HL-60 (cell line): ENCODE data around the gene ZNF521.

Source experiments
- DNase-seq, 2 experiments: peaks; one replicate each; pipeline ENCODE4 v3.0.0-alpha.2; 2010 to 2020; ENCODE audit warnings: low read depth in 1 of 2, low spot score in 1 of 2
- H3K27ac ChIP-seq: fragments of 250-450 bp; sonication (Bioruptor Pico); replicated peaks from 2 replicates; pipeline ENCODE4 v1.5.1; 2020; ENCODE audit warnings: mild to moderate bottlenecking, moderate library complexity
- H3K27me3 ChIP-seq: fragments of 250-450 bp; sonication (Bioruptor Pico); 2 replicates; pipeline ENCODE4 v1.5.1; 2021; ENCODE audit warnings: mild to moderate bottlenecking, moderate library complexity; ENCODE audit not compliant: insufficient read depth, poor library complexity, severe bottlenecking
- H3K4me3 ChIP-seq: replicated peaks from 2 replicates; pipeline ENCODE4 v1.5.1; 2011; ENCODE audit warnings: mild to moderate bottlenecking, control low read depth, low read length; ENCODE audit not compliant: insufficient read depth
- CTCF ChIP-seq: IDR thresholded peaks from one replicate; pipeline ENCODE4 v1.5.1; 2011; ENCODE audit warnings: low read length, control low read depth, inconsistent platforms; ENCODE audit not compliant: insufficient read depth
- GABPA ChIP-seq: IDR thresholded peaks from 2 replicates; pipeline ENCODE4 v1.6.1; 2012; ENCODE audit warnings: low read depth
- POLR2AphosphoS5 ChIP-seq: IDR thresholded peaks from 2 replicates; pipeline ENCODE4 v1.6.1; 2012; ENCODE audit warnings: low read depth
- SPI1 ChIP-seq: IDR thresholded peaks from 2 replicates; pipeline ENCODE4 v1.6.1; 2012; ENCODE audit warnings: low read depth, mild to moderate bottlenecking, borderline replicate concordance
- TF ChIP-seq, protein P1 (sequence below): IDR thresholded peaks from 2 replicates; pipeline ENCODE4 v1.6.1; 2012; ENCODE audit warnings: low read depth; ENCODE audit not compliant: insufficient replicate concordance

The ZNF521 gene

GRCh38 chr18:25332002-25332401 lies 20.0 kb downstream of the ZNF521 start:
- TF ChIP-seq CTCF, result no peak
- DNase-seq, result no peak
- Histone ChIP-seq H3K27me3 (peaks cover 6% of the 10 kb centered on the region), H3K27ac (no peak overlapping the region), H3K4me3 (no peak overlapping the region)

DNA sequence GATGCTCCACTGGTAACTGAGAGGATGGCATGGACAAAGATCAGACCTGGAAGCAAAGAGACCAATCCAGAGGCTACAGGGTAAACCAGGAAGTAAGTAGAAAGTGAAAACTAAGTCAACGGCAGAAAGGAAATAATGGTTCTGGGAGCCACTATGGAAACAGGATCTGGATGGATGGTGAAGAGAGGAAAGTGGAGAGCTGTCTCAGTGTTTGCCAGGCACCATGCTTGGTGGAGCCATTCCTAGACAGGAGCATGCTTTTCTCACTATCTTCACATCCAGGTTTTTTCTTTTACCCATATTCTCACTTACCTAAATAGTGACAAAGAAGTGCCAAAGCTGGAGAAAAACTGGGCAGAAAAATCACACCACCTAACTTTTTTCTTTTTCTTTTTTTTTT lies 22.2 kb downstream of the ZNF521 start:
- DNase-seq, result no peak
- H3K4me3 ChIP-seq, result no peak overlapping the region
- H3K27me3 ChIP-seq, result peaks cover 6% of the 10 kb centered on the region
- no peak for TF ChIP-seq CTCF
- H3K27ac ChIP-seq, result no peak overlapping the region

DNA sequence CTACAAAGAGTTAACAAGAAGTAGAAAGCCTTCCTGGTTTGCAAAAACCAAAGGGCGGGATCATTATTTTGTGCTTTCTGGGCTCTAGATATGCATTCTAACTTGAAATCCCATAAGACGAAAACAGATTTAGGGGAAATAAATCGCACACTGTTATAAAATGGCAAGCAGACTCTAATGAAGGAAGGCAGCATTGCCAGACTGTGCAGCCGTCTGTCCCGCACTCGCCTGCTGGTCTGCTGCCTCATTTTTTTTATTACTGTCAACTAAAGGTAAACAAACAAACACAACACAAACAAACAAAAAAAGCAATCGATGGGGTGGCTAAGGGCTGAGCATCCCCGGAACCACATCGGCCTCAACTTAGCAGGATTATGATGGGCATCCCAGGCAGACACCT lies 24.4 kb downstream of the ZNF521 start:
- TF ChIP-seq POLR2AphosphoS5 (no peak), SPI1 (no peak), GABPA (no peak), CTCF (no peak)
- TF ChIP-seq, protein P1, sequence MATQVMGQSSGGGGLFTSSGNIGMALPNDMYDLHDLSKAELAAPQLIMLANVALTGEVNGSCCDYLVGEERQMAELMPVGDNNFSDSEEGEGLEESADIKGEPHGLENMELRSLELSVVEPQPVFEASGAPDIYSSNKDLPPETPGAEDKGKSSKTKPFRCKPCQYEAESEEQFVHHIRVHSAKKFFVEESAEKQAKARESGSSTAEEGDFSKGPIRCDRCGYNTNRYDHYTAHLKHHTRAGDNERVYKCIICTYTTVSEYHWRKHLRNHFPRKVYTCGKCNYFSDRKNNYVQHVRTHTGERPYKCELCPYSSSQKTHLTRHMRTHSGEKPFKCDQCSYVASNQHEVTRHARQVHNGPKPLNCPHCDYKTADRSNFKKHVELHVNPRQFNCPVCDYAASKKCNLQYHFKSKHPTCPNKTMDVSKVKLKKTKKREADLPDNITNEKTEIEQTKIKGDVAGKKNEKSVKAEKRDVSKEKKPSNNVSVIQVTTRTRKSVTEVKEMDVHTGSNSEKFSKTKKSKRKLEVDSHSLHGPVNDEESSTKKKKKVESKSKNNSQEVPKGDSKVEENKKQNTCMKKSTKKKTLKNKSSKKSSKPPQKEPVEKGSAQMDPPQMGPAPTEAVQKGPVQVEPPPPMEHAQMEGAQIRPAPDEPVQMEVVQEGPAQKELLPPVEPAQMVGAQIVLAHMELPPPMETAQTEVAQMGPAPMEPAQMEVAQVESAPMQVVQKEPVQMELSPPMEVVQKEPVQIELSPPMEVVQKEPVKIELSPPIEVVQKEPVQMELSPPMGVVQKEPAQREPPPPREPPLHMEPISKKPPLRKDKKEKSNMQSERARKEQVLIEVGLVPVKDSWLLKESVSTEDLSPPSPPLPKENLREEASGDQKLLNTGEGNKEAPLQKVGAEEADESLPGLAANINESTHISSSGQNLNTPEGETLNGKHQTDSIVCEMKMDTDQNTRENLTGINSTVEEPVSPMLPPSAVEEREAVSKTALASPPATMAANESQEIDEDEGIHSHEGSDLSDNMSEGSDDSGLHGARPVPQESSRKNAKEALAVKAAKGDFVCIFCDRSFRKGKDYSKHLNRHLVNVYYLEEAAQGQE, result no peak
- no peaks in the 10 kb centered on the region for H3K27me3 ChIP-seq
- no peak for DNase-seq
- no peak overlapping the region for H3K27ac ChIP-seq
- no peak overlapping the region for H3K4me3 ChIP-seq

DNA sequence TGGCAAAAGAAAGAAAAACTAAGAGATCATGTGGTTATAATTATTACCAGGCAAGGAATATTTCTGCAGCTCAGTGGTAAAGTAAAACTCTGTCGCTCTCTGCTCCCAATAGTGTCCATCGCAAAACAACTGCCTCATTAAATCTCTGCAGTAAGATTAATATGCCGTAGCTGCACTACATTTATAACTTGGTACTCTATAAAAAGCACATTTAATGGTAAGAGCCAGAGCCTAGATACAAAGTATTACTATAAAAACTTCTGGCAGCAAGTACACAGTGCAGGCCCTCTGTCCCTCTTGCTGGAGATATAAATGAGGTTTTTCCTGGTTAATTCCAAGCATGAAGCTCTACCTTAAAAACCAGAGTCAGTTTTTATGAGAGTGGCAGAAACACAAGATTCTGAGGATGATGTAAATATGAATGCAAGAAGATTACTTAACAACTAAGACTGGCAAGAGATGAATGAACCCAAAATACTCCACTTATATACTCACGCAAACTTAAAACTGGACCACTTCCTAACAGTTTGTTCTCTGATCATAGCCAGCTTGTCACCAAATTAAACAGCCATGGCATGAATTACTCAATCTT lies 25.5 kb downstream of the ZNF521 start:
- Histone ChIP-seq H3K27ac (no peak overlapping the region), H3K4me3 (no peak overlapping the region), H3K27me3 (no peaks in the 10 kb centered on the region)
- no peak for DNase-seq
- TF ChIP-seq POLR2AphosphoS5 (no peak), GABPA (no peak), SPI1 (no peak), CTCF (no peak)
- TF ChIP-seq, protein P1, result no peak
